WTC11 (cell line): ENCODE measurements around the gene PAM. TPM values are rescaled to one million over a fixed set of nuclear protein-coding genes. Genes with fewer than 3 reads are reported as not detected.

ENCODE experiments used
- ATAC-seq: fragments of 200-7000 bp; cut with Tn5 transposase; 2 replicates; pipeline ENCODE4 v1.10.0; 2021; ENCODE audit warnings: mild to moderate bottlenecking, moderate library complexity
- CTCF ChIA-PET: fragments of 300-600 bp; sonication (Branson Sonifier 250); formaldehyde crosslinking; loops from one replicate; lab custom pipeline; 2021; ENCODE audit warnings: antibody characterized with exemption; lab: Charles Lee
- POLR2A ChIA-PET: fragments of 350-600 bp; sonication (Branson Sonifier 250); formaldehyde crosslinking; loops from one replicate; lab custom pipeline; 2021; ENCODE audit warnings: antibody characterized with exemption; lab: Charles Lee
- DNase-seq: peaks from one replicate; pipeline ENCODE4 v3.0.0; 2021; ENCODE audit warnings: low spot score
- H3K27ac Mint-ChIP-seq: 2 replicates; pipeline ENCODE4 v1.8.0; 2021; ENCODE audit warnings: mixed read lengths
- H3K27me3 Mint-ChIP-seq: 2 replicates; pipeline ENCODE4 v1.8.0; 2021; ENCODE audit warnings: low read depth, mild to moderate bottlenecking, moderate library complexity, mixed read lengths
- H3K36me3 Mint-ChIP-seq: 2 replicates; pipeline ENCODE4 v1.8.0; 2021; ENCODE audit warnings: mixed read lengths
- H3K4me1 Mint-ChIP-seq: 2 replicates; pipeline ENCODE4 v1.8.0; 2022; ENCODE audit warnings: mixed read lengths
- H3K4me3 Mint-ChIP-seq: 2 replicates; pipeline ENCODE4 v1.8.0; 2021; ENCODE audit warnings: mild to moderate bottlenecking, moderate library complexity, mixed read lengths
- H3K9me3 Mint-ChIP-seq: 2 replicates; pipeline ENCODE4 v1.8.0; 2021; ENCODE audit warnings: mixed read lengths
- ARID4B ChIP-seq: sonication (generic); formaldehyde crosslinking; IDR thresholded peaks from 2 replicates; pipeline ENCODE4 v1.8.0; 2023; ENCODE audit warnings: missing genetic modification reagents, mild to moderate bottlenecking, borderline replicate concordance
- E2F4 ChIP-seq: sonication (generic); formaldehyde crosslinking; IDR thresholded peaks from 2 replicates; pipeline ENCODE4 v1.8.1; 2022; ENCODE audit warnings: low read depth, mild to moderate bottlenecking, moderate library complexity, missing genetic modification reagents, borderline replicate concordance
- ELF4 ChIP-seq: sonication (generic); formaldehyde crosslinking; IDR thresholded peaks from 2 replicates; pipeline ENCODE4 v1.8.1; 2022; ENCODE audit warnings: low read depth, mild to moderate bottlenecking, moderate library complexity, missing genetic modification reagents
- EMX1 ChIP-seq: fragments of 250-450 bp; sonication (Bioruptor Pico); IDR thresholded peaks from 2 replicates; pipeline ENCODE4 v1.8.0; 2021; ENCODE audit warnings: mild to moderate bottlenecking
- ERG ChIP-seq: fragments of 250-450 bp; sonication (Bioruptor Pico); IDR thresholded peaks from 2 replicates; pipeline ENCODE4 v1.8.0; 2021; ENCODE audit warnings: mild to moderate bottlenecking
- ESRRA ChIP-seq: sonication (generic); formaldehyde crosslinking; IDR thresholded peaks from 2 replicates; pipeline ENCODE4 v1.8.1; 2022; ENCODE audit warnings: mild to moderate bottlenecking, missing genetic modification reagents, borderline replicate concordance
- ETV6 ChIP-seq: sonication (generic); formaldehyde crosslinking; IDR thresholded peaks from 2 replicates; pipeline ENCODE4 v1.8.1; 2022; ENCODE audit warnings: mild to moderate bottlenecking, missing genetic modification reagents
- GRHL2 ChIP-seq: fragments of 250-450 bp; sonication (Bioruptor Pico); IDR thresholded peaks from 2 replicates; pipeline ENCODE4 v1.8.0; 2022; ENCODE audit warnings: mild to moderate bottlenecking, moderate library complexity; ENCODE audit not compliant: insufficient replicate concordance, severe bottlenecking
- IRF1 ChIP-seq: sonication (generic); formaldehyde crosslinking; IDR thresholded peaks from 2 replicates; pipeline ENCODE4 v1.8.0; 2023; ENCODE audit warnings: missing genetic modification reagents
- KAT7 ChIP-seq: sonication (generic); formaldehyde crosslinking; IDR thresholded peaks from 2 replicates; pipeline ENCODE4 v1.8.1; 2023; ENCODE audit warnings: missing genetic modification reagents, mild to moderate bottlenecking, borderline replicate concordance
- MLX ChIP-seq: sonication (generic); formaldehyde crosslinking; IDR thresholded peaks from 2 replicates; pipeline ENCODE4 v1.8.1; 2023; ENCODE audit warnings: mild to moderate bottlenecking, missing genetic modification reagents, moderate library complexity
- MXD4 ChIP-seq: fragments of 250-450 bp; sonication (Bioruptor Pico); IDR thresholded peaks from 2 replicates; pipeline ENCODE4 v1.8.0; 2021; ENCODE audit warnings: mild to moderate bottlenecking, moderate library complexity, borderline replicate concordance
- MYBL2 ChIP-seq: sonication (generic); formaldehyde crosslinking; IDR thresholded peaks from 2 replicates; pipeline ENCODE4 v1.8.1; 2023; ENCODE audit warnings: mild to moderate bottlenecking, moderate library complexity, missing genetic modification reagents
- NR3C1 ChIP-seq: sonication (generic); formaldehyde crosslinking; conservative IDR thresholded peaks from 2 replicates; pipeline ENCODE4 v1.8.1; 2023; ENCODE audit warnings: low read depth, mild to moderate bottlenecking, missing genetic modification reagents
- OVOL2 ChIP-seq: fragments of 250-450 bp; sonication (Bioruptor Pico); IDR thresholded peaks from 2 replicates; pipeline ENCODE4 v1.9.0; 2021; ENCODE audit warnings: mild to moderate bottlenecking, borderline replicate concordance
- SMAD3 ChIP-seq: sonication (generic); formaldehyde crosslinking; IDR thresholded peaks from 2 replicates; pipeline ENCODE4 v1.8.0; 2022; ENCODE audit warnings: missing genetic modification reagents, mild to moderate bottlenecking, borderline replicate concordance
- TP53 ChIP-seq: sonication (generic); formaldehyde crosslinking; IDR thresholded peaks from 2 replicates; pipeline ENCODE4 v1.8.1; 2023; ENCODE audit warnings: mild to moderate bottlenecking, missing genetic modification reagents
- ZBTB21 ChIP-seq: sonication (generic); formaldehyde crosslinking; IDR thresholded peaks from 2 replicates; pipeline ENCODE4 v1.8.1; 2023; ENCODE audit warnings: mild to moderate bottlenecking, missing genetic modification reagents, borderline replicate concordance
- ZNF138 ChIP-seq: sonication (generic); formaldehyde crosslinking; conservative IDR thresholded peaks from 2 replicates; pipeline ENCODE4 v1.8.1; 2022; ENCODE audit warnings: mild to moderate bottlenecking, moderate library complexity, missing genetic modification reagents
- ZNF317 ChIP-seq: sonication (generic); formaldehyde crosslinking; IDR thresholded peaks from 2 replicates; pipeline ENCODE4 v1.8.1; 2023; ENCODE audit warnings: low read depth, mild to moderate bottlenecking, moderate library complexity, missing genetic modification reagents, borderline replicate concordance
- ZNF512 ChIP-seq: sonication (generic); formaldehyde crosslinking; IDR thresholded peaks from 2 replicates; pipeline ENCODE4 v1.8.1; 2022; ENCODE audit warnings: missing genetic modification reagents, borderline replicate concordance
- total RNA-seq: library from RNA; stranded (reverse); gene quantifications from 3 replicates; pipeline ENCODE4 v1.2.3, GENCODE V29; 2021

The PAM gene
- total RNA-seq, 1 experiment from 2014 or later: 52.3 TPM

GRCh38 chr5:102975457-102976182, 220.5 kb downstream of the PAM start (continued):
- TF ChIP-seq ARID4B (CRISPR knock-in tag): no peak
- TF ChIP-seq ZNF138: no peak
- no peak for TF ChIP-seq TP53
- TF ChIP-seq MYBL2 (CRISPR knock-in tag): no peak
- TF ChIP-seq E2F4 (CRISPR knock-in tag): no peak

- Mint-ChIP-seq H3K36me3 (peaks cover 4% of the 10 kb centered on the region; the same call in 1 of the 2 replicates), H3K27ac (no peak overlapping the region), H3K27me3 (no peaks in the 10 kb centered on the region), H3K4me1 (no peaks in the 10 kb centered on the region), H3K9me3 (peaks cover 12% of the 10 kb centered on the region), H3K4me3 (no peak overlapping the region)
- ChIA-PET CTCF (no interaction called here), POLR2A (no interaction called here)
- DNase-seq (no peak), ATAC-seq (no peak)
- TF ChIP-seq ELF4 (CRISPR knock-in tag) (no peak), GRHL2 (CRISPR knock-in tag) (no peak), ERG (CRISPR knock-in tag) (no peak), ZBTB21 (no peak), IRF1 (CRISPR knock-in tag) (no peak), MLX (CRISPR knock-in tag) (no peak), MXD4 (CRISPR knock-in tag) (no peak), ZNF512 (CRISPR knock-in tag) (no peak), ETV6 (CRISPR knock-in tag) (no peak), EMX1 (CRISPR knock-in tag) (no peak), NR3C1 (CRISPR knock-in tag) (no peak), SMAD3 (CRISPR knock-in tag) (no peak), ZNF317 (CRISPR knock-in tag) (no peak), OVOL2 (no peak), ESRRA (no peak), KAT7 (CRISPR knock-in tag) (no peak)
Observed at GRCh38 chr5:102981957-102982635, 227.0 kb downstream of the PAM start.
